22Rv1 (cell line): Measurements from ENCODE around the gene FXYD2.
A peak's percentile ranks its signal among the peaks of the same experiment; 100 is the strongest.

Experiments used
- H3K27ac ChIP-seq: fragments of 450-650 bp; 2 replicates; pipeline ENCODE4 v1.5.1; 2017
- CTCF ChIP-seq: fragments of 450-650 bp; IDR thresholded peaks from 2 replicates; pipeline ENCODE4 v1.5.1; 2017; ENCODE audit warnings: mild to moderate bottlenecking
- ZFX ChIP-seq: fragments of 450-650 bp; IDR thresholded peaks from 2 replicates; pipeline ENCODE4 v1.6.1; 2017; ENCODE audit warnings: antibody characterized with exemption, borderline replicate concordance

The FXYD2 gene

GRCh38 chr11:117820071-117820470 lies 4.5 kb downstream of the FXYD2 start:
- H3K27ac ChIP-seq: no peak overlapping the region
- no peak for TF ChIP-seq CTCF
- no peak for TF ChIP-seq ZFX

GRCh38 chr11:117819096-117820040 lies 5.2 kb downstream of the FXYD2 start:
- TF ChIP-seq ZFX: no peak
- TF ChIP-seq CTCF: peak; percentile 56
- H3K27ac ChIP-seq: no peak overlapping the region

- no peak overlapping the region for H3K27ac ChIP-seq
- no peak for TF ChIP-seq ZFX
- TF ChIP-seq CTCF: peak; percentile 31
These were observed 6.3 kb downstream of the FXYD2 start for GRCh38 chr11:117818041-117818873.

- no peak overlapping the region for H3K27ac ChIP-seq
These were observed 7.0 kb downstream of the FXYD2 start for GRCh38 chr11:117817368-117818040.

GRCh38 chr11:117816846-117817367 lies 7.6 kb downstream of the FXYD2 start:
- H3K27ac ChIP-seq: no peak overlapping the region
- no peak for TF ChIP-seq CTCF
- TF ChIP-seq ZFX: no peak

More at GRCh38 chr11:117817368-117818040, 7.0 kb downstream of the FXYD2 start:
- no peak for TF ChIP-seq ZFX
- TF ChIP-seq CTCF: peak; percentile 95

GRCh38 chr11:117816151-117816741 lies 8.3 kb downstream of the FXYD2 start:
- no peak for TF ChIP-seq CTCF
- TF ChIP-seq ZFX: no peak
- no peak overlapping the region for H3K27ac ChIP-seq
